GM12865 (cell line): ENCODE measurements around the gene LRRC1.

ENCODE experiments used
- DNase-seq: peaks from one replicate; pipeline ENCODE4 v3.0.0; 2010; ENCODE audit warnings: low read depth
- H3K4me3 ChIP-seq: 2 replicates; pipeline ENCODE4 v1.5.1; 2011; ENCODE audit warnings: mild to moderate bottlenecking, low read depth, low read length, control low read depth
- CTCF ChIP-seq: IDR thresholded peaks from 2 replicates; pipeline ENCODE4 v1.5.1; 2011; ENCODE audit warnings: low read length, control low read depth, low read depth, inconsistent platforms; ENCODE audit not compliant: insufficient read depth; ENCODE audit errors: missing control alignments

The LRRC1 gene

GRCh38 chr6:53956804-53957203, 162.0 kb downstream of the LRRC1 start:
- TF ChIP-seq CTCF, result no peak
- no peak overlapping the region for H3K4me3 ChIP-seq
- DNase-seq, result no peak

GRCh38 chr6:53959717-53960116, 164.9 kb downstream of the LRRC1 start:
- no peak overlapping the region for H3K4me3 ChIP-seq
- TF ChIP-seq CTCF, result no peak
- DNase-seq, result no peak

- H3K4me3 ChIP-seq, result no peak overlapping the region
- TF ChIP-seq CTCF, result no peak
- no peak for DNase-seq
These were observed 165.5 kb downstream of the LRRC1 start for GRCh38 chr6:53960311-53960710.

GRCh38 chr6:53961679-53962370, 167.0 kb downstream of the LRRC1 start:
- no peak for DNase-seq
- no peak for TF ChIP-seq CTCF

GRCh38 chr6:53962646-53963045, 167.8 kb downstream of the LRRC1 start:
- TF ChIP-seq CTCF, result no peak
- H3K4me3 ChIP-seq, result no peak overlapping the region
- no peak for DNase-seq

More at GRCh38 chr6:53961679-53962370, 167.0 kb downstream of the LRRC1 start:
- no peak overlapping the region for H3K4me3 ChIP-seq

- TF ChIP-seq CTCF, result no peak
- no peak for DNase-seq
- no peak overlapping the region for H3K4me3 ChIP-seq
These were observed 172.6 kb downstream of the LRRC1 start for GRCh38 chr6:53967415-53967814.
